Right kidney (tissue), 9 donors: Measurements from ENCODE around the gene GRK7.

Experiments
- DNase-seq: peaks from one replicate; pipeline ENCODE4 v3.0.0-alpha.2; 2016
- long read RNA-seq, 8 donors: transcript quantifications; one replicate each; lab custom pipeline, GENCODE V29; 2026

Gene GRK7
- long read RNA-seq, donor 1, result 0 reads
- long read RNA-seq, donor 2, result 0 reads
- long read RNA-seq, donor 3, result 0 reads
- long read RNA-seq, donor 4, result 0 reads
- long read RNA-seq, donor 5, result 0 reads
- long read RNA-seq, donor 6, result 0 reads
- long read RNA-seq, donor 7, result 0 reads
- long read RNA-seq, donor 8, result 0 reads

GRCh38 chr3:141763088-141763750 lies at the start of gene GRK7:
Gene GRK7 (plus strand): TSS chr3:141763408. CDS start chr3:141778285, 14,877 bp downstream.
- no peak for DNase-seq

GRCh38 chr3:141714671-141715070 lies 48.5 kb upstream of the GRK7 start:
- DNase-seq, result no peak

GRCh38 chr3:141722081-141722480 lies 41.1 kb upstream of the GRK7 start:
- DNase-seq, result no peak

- no peak for DNase-seq
These were observed 40.6 kb upstream of the GRK7 start for GRCh38 chr3:141722648-141723047.

- no peak for DNase-seq
These were observed 40.0 kb upstream of the GRK7 start for GRCh38 chr3:141723255-141723654.

- DNase-seq, result no peak
These were observed 39.0 kb upstream of the GRK7 start for GRCh38 chr3:141724186-141724585.

- DNase-seq, result no peak
These were observed 38.2 kb upstream of the GRK7 start for GRCh38 chr3:141725036-141725435.

- DNase-seq, result no peak
These were observed 36.7 kb upstream of the GRK7 start for GRCh38 chr3:141726483-141726882.

- DNase-seq, result no peak
These were observed 34.8 kb upstream of the GRK7 start for GRCh38 chr3:141728355-141728892.

GRCh38 chr3:141729240-141729639 lies 34.0 kb upstream of the GRK7 start:
- no peak for DNase-seq

- DNase-seq, result no peak
These were observed 28.0 kb upstream of the GRK7 start for GRCh38 chr3:141735176-141735575.

GRCh38 chr3:141735770-141736465 lies 27.3 kb upstream of the GRK7 start:
- DNase-seq, result no peak

- DNase-seq, result no peak
These were observed 26.1 kb upstream of the GRK7 start for GRCh38 chr3:141737093-141737492.

GRCh38 chr3:141737678-141738021 lies 25.6 kb upstream of the GRK7 start:
- DNase-seq, result no peak

GRCh38 chr3:141738022-141738890 lies 25.0 kb upstream of the GRK7 start, which contains the start of gene RNF7:
Gene RNF7 (plus strand): TSS chr3:141738298. CDS start chr3:141738342, 44 bp downstream.
- peak; percentile 99 for DNase-seq

- DNase-seq, result no peak
These were observed 24.3 kb upstream of the GRK7 start for GRCh38 chr3:141738891-141739363.

GRCh38 chr3:141739731-141740130 lies 23.5 kb upstream of the GRK7 start:
- DNase-seq, result no peak

- no peak for DNase-seq
These were observed 22.9 kb upstream of the GRK7 start for GRCh38 chr3:141740349-141740748.

- DNase-seq, result no peak
These were observed 19.9 kb upstream of the GRK7 start for GRCh38 chr3:141743305-141743704.

GRCh38 chr3:141746962-141747361 lies 16.2 kb upstream of the GRK7 start:
- DNase-seq, result no peak

- no peak for DNase-seq
These were observed 9.8 kb upstream of the GRK7 start for GRCh38 chr3:141753399-141753798.

GRCh38 chr3:141754032-141754431 lies 9.2 kb upstream of the GRK7 start:
- DNase-seq, result no peak
